ENCODE results near the gene CARS2. TPM values are rescaled to one million over a fixed set of nuclear protein-coding genes. Genes with fewer than 3 reads are reported as not detected.
"Not testable (repeated sequence)": the region's sequence is repeated elsewhere in the genome, so short reads cannot be mapped to it uniquely, and the experiment has no call there.

The CARS2 gene
- total RNA-seq, 8 experiments from 2014 or later: 35.6 to 64.2 (median 55.0) TPM

DNA sequence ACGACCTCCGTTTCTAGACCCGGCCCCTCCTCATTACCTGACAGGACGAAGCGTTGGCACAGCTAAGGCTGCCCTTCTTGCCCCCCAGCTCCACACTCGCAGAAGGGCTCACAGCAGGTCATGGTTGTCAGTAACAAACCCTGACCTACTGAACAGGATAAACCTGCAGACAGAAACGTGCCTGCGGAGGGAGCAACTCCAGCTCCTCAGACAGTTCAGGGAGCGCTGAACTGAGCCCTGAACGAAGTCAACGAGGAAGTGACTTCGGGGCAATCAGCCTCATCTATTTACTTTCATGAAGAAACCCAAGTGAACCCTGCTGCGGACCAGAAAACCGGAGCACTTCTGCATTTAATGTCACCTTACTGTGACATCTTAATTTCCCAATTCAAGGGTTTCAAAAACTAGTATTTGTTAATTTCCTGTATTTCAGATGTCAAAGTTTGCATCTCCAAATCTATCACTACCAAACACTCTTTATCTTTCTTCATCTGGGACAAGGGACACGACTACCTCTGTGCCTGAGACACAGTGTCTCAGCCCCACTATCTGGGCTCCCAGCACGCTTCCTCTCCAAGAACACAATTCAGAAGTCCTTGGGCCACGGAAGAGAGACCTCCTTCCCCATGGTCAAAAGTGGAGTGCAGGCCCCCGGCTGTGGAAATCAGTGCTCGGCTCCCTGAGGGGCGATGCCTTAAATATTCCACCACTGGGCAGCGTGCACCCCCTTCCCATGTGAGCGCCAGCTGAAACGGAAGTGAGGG is 40.2 kb downstream of the CARS2 start:
- no peak for ATAC-seq (replicated peaks in 6 of 8)
- in situ Hi-C loops (cut with MboI; ENCODE audit: low pct_unique_long_range_greater_than_20kb in 2 of 9, low sequenced_read_pairs in 9 of 9, unreplicated experiment in 9 of 9): no loop called here

DNA sequence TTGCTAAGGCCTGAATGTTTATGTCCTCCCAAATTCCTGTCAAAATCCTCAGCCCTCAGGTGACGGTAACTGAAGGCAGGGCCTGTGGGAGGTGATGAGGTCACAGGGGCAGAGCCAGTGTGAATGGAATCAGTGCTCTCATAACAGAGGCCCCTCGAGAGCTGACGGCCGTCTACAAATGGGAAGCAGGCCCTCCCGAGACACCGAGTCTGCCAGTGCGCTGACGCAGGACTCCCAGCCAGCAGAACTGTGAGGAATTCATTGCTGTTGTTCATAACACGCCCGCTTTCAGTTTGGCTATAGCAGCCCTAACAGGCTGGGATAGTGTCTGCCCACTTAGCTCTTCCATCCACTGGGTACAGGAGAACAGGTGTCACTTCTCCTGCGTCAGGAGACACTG is 41.2 kb downstream of the CARS2 start:
- in situ Hi-C loops (cut with MboI; ENCODE audit: low pct_unique_long_range_greater_than_20kb in 2 of 9, low sequenced_read_pairs in 9 of 9, unreplicated experiment in 9 of 9): no loop called here
- no peak for ATAC-seq (replicated peaks in 6 of 8)
- Histone ChIP-seq H3K27ac (no peak overlapping the region), H3K4me1 (replicated peaks in 1 of 2) (no peaks in the 10 kb centered on the region), H3K4me3 (no peak overlapping the region)
- 66 to 100% (median 100%) methylated on average over 1 to 9 of the region's 11 CpGs; no CpG with 5 or more reads in 3 of the 10 experiments for WGBS, 10 experiments

More for the DNA sequence above, 40.2 kb downstream of the CARS2 start:
- WGBS, 10 experiments: 93 to 100% (median 98%) methylated on average over 1 to 17 of the region's 23 CpGs
- Histone ChIP-seq H3K4me3 (no peak overlapping the region), H3K27ac (no peak overlapping the region), H3K4me1 (replicated peaks in 1 of 2) (no peaks in the 10 kb centered on the region)

DNA sequence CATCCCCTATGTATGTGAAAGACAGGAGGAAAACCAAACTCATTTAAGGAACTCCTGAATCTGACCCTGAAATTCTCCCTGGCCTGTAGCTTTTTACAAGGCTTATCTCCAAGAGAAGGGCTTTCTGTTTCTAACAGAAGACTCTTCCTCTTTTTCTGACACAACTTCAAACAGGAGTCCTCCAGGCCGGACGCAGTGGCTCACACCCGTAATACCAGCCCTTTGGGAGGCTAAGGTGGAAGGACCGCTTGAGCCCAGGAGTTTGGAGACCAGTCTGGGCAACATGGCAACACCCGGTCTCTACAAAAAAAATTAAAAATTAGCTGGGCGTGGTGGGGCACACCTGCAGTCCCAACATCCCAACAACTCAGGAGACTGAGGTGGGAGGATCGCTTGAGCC is 41.9 kb downstream of the CARS2 start:
- in situ Hi-C loops (cut with MboI; ENCODE audit: low pct_unique_long_range_greater_than_20kb in 2 of 9, low sequenced_read_pairs in 9 of 9, unreplicated experiment in 9 of 9): no loop called here
- no peak for ATAC-seq (replicated peaks in 6 of 8)
- no peak overlapping the region for H3K4me3 ChIP-seq
- WGBS, 10 experiments: 80 to 100% (median 100%) methylated on average over 1 to 5 of the region's 7 CpGs; no CpG with 5 or more reads in 3 of the 10 experiments
- no peak overlapping the region for H3K27ac ChIP-seq
- no peaks in the 10 kb centered on the region for H3K4me1 ChIP-seq (replicated peaks in 1 of 2)

DNA sequence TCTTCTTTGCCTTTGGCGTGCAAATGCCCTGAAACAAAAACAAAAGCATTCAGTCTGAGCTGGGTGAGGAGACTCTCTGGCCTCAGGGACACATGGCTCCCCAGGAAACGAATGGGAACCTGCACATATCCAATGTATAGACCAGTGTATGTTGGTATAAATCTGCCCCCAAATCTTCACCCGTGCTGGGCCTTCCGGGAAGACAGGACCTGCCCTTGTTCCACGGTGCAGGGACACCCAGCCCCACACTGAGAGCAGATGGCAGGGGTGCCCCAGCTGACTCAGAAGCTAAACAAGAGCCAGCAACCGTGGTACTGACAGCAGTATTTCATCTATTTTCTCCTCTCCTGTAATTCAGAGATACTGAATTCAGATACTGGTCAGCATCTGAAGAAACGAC is 42.4 kb downstream of the CARS2 start:
- ATAC-seq (replicated peaks in 6 of 8): no peak
- no peak overlapping the region for H3K4me3 ChIP-seq
- in situ Hi-C loops (cut with MboI; ENCODE audit: low pct_unique_long_range_greater_than_20kb in 2 of 9, low sequenced_read_pairs in 9 of 9, unreplicated experiment in 9 of 9): no loop called here
- WGBS, 10 experiments: 51 to 100% (median 93%) methylated on average over 1 to 6 of the region's 7 CpGs; no CpG with 5 or more reads in 1 of the 10 experiments
- no peaks in the 10 kb centered on the region for H3K4me1 ChIP-seq (replicated peaks in 1 of 2)
- no peak overlapping the region for H3K27ac ChIP-seq

DNA sequence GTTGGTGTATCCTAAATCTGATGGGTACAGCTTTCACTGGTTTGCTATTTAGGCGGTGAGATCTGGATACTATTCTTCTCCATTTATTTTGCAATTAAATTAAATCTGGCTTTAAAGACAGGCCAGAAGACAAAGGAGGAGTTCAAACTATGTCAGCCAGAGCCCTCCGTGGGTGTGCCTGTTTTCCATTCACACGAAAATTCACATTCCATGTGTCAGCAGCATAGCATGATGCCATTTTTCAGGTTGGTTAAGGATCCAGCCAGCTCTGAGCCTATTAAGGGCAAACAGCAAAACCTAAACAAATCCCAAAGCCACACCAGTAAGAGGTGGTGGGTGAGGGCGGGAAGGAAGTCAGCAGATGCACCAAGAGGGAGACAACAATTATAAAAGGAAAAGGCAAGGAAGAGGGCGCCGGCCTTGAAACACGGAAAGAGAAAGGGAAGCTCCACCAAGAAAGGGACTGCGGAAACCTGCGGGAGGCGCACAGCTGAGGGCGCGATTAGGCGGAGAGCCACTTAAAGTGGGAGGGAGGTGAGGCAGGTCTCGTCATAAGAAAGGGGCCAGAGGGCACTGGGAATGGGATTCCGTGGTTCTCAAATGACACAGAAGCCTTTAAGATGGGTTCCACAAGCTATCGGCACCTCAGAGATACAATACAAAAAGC is 43.0 kb downstream of the CARS2 start:
- Histone ChIP-seq H3K4me1 (replicated peaks in 1 of 2) (no peaks in the 10 kb centered on the region), H3K4me3 (no peak overlapping the region), H3K27ac (no peak overlapping the region)
- in situ Hi-C loops (cut with MboI; ENCODE audit: low pct_unique_long_range_greater_than_20kb in 2 of 9, low sequenced_read_pairs in 9 of 9, unreplicated experiment in 9 of 9): no loop called here
- 50 to 100% (median 91%) methylated on average over 2 to 15 of the region's 16 CpGs for WGBS, 10 experiments
- ATAC-seq (replicated peaks in 6 of 8): peak in 1 of 8 experiments; percentile 100

DNA sequence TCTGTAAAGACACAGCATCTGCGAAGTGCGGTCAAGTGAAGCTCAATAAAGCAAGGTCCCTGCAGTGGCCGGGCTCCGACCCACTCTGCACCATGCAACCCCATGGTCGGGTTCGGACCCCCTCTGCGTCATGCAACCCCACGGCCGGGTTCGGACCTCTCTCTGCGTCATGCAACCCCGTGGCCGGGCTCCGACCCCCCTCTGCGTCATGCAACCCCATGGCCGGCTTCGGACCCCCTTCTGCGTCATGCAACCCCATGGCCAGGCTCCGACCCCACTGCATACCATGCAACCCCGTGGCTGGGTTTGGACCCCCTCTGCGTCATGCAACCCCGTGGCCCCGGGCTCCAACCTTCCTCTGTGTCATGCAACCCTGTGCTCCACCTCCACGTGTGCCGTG is 43.8 kb downstream of the CARS2 start:
- in situ Hi-C loops (cut with MboI; ENCODE audit: low pct_unique_long_range_greater_than_20kb in 2 of 9, low sequenced_read_pairs in 9 of 9, unreplicated experiment in 9 of 9): no loop called here
- WGBS, 10 experiments: 65 to 100% (median 89%) methylated on average over 2 to 13 of the region's 25 CpGs; no CpG with 5 or more reads in 4 of the 10 experiments

DNA sequence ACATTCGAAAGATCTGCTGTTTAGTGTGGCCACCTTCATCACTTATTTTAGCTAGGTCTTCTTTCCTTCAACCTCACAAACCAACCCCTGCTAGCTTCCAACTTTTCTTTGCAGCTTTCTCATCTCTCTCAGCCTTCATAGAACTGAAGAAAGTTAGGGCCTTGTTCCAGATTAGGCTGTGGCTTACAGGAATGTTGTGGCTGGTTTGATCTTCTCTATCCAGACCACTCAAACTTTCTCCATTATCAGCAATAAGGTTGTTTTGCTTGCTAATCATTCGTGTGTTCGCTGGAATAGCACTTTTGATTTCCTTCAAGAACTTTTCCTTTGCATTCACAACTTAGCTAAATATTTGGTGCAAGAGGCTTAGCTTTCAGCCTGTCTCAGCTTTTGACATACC is 44.7 kb downstream of the CARS2 start:
- in situ Hi-C loops (cut with MboI; ENCODE audit: low pct_unique_long_range_greater_than_20kb in 2 of 9, low sequenced_read_pairs in 9 of 9, unreplicated experiment in 9 of 9): no loop called here
- 67 to 100% (median 100%) methylated on average over 1 to 3 of the region's 3 CpGs; no CpG with 5 or more reads in 1 of the 10 experiments for WGBS, 10 experiments
- ATAC-seq (replicated peaks in 6 of 8): no peak
- Histone ChIP-seq H3K4me1 (replicated peaks in 1 of 2) (no peaks in the 10 kb centered on the region), H3K27ac (no peak overlapping the region), H3K4me3 (no peak overlapping the region)

More for the DNA sequence above, 43.8 kb downstream of the CARS2 start:
- H3K4me1 ChIP-seq (replicated peaks in 1 of 2): no peaks in the 10 kb centered on the region
- H3K27ac ChIP-seq: no peak overlapping the region
- no peak overlapping the region for H3K4me3 ChIP-seq
- ATAC-seq (replicated peaks in 6 of 8): no peak

DNA sequence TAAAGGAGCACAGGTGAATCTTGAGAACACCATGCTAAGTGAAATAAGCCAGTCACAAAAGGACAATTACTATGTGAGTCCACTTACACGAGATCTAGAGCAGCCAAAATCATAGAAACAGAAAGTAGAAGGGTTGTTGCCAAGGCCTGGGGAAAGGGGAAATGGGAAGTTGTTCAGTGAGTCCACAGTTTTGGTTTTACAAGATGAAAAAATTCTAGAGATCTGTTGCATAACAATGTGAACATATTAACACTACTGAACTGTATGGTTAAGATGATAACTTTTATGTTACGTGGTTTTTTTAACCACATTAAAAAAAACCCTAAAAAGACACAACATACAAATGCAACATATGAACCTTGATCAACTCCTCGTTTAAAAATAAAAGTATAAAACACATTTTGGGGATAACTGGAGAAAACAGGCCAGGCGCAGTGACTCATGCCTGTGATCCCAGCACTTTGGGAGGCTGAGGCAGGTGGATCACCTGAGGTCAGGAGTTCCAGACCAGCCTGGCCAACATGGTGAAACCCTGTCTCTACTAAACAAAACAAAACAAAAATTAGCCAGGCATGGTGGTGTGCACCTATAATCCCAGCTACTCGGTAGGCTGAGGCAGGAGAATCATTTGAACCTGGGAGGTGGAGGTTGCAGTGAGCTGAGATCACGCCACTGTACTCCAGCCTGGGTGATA is 47.6 kb downstream of the CARS2 start:
- 55 to 100% (median 80%) methylated on average over 1 to 6 of the region's 6 CpGs for WGBS, 10 experiments
- H3K4me1 ChIP-seq (replicated peaks in 1 of 2); in situ Hi-C loops (cut with MboI; ENCODE audit: low pct_unique_long_range_greater_than_20kb in 2 of 9, low sequenced_read_pairs in 9 of 9, unreplicated experiment in 9 of 9); H3K4me3 ChIP-seq; H3K27ac ChIP-seq; ATAC-seq (replicated peaks in 6 of 8): not testable (repeated sequence)

DNA sequence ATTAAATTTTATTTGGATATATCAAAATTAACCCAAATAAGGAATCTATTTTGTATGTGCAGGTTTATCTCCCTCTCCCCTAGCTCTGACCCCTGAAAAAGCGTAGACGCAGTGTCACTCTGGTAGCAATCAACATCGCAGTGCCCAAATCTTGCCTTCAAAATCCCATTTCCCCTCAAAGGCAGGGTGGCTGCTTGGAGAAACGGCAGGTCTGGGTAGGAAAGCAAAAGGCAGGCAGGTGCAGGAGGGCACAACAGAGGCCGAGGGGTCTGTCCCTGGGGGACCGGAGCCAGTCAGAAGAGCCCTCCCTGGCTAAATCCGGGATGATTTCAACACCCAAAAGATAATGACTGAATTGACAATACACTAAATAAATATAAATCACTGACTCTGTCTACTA is 48.7 kb downstream of the CARS2 start:
- Histone ChIP-seq H3K27ac (no peak overlapping the region), H3K4me1 (replicated peaks in 1 of 2) (no peaks in the 10 kb centered on the region), H3K4me3 (no peak overlapping the region)
- WGBS, 10 experiments: 92 to 100% (median 100%) methylated on average over 2 to 7 of the region's 7 CpGs; no CpG with 5 or more reads in 2 of the 10 experiments
- in situ Hi-C loops (cut with MboI; ENCODE audit: low pct_unique_long_range_greater_than_20kb in 2 of 9, low sequenced_read_pairs in 9 of 9, unreplicated experiment in 9 of 9): no loop called here
- ATAC-seq (replicated peaks in 6 of 8): no peak

DNA sequence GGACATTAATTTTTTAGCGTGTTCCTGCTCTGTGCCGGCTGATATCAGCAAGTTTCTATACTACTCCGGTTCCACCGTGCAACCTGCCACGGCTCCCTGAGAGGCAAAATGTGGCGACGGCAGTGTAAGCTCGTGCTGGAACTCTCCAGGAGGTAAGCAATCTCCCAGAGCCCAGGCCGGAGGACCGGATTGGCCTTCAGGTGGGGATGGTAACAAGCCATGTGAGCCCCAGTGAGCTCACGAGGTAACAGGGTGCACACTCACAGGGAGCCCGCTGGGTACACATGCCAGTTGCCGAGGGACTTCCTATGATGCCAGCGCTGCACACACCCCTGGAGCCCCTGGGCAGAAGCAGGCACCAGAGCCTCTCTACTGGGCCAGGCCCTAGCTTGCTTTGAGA is 52.1 kb downstream of the CARS2 start:
- Histone ChIP-seq H3K4me1 (replicated peaks in 1 of 2) (no peaks in the 10 kb centered on the region), H3K4me3 (no peak overlapping the region), H3K27ac (no peak overlapping the region)
- in situ Hi-C loops (cut with MboI; ENCODE audit: low pct_unique_long_range_greater_than_20kb in 2 of 9, low sequenced_read_pairs in 9 of 9, unreplicated experiment in 9 of 9): no loop called here
- WGBS, 10 experiments: 76 to 99% (median 93%) methylated on average over 2 to 10 of the region's 14 CpGs; no CpG with 5 or more reads in 5 of the 10 experiments
- ATAC-seq (replicated peaks in 6 of 8): no peak

DNA sequence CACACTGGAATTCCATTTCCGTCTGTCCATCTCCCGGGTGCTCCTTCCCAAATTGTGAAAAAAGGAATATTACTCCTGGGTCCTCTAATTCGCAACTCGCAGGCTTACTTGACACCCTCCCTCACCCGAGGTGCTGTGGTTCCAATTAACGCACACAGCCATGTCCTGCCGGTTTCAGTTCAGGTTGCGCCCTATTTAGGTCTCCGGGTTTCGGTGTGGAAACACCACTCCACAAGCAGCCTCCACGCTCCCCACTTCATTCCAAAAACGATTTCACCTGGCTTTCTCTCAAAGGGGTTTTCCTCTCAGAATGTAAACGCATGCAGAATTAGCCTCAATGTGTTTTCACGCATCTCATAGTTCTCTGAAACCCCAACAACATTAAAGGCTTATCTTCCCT is 52.6 kb downstream of the CARS2 start:
- no peaks in the 10 kb centered on the region for H3K4me1 ChIP-seq (replicated peaks in 1 of 2)
- no peak overlapping the region for H3K27ac ChIP-seq
- WGBS, 10 experiments: 76 to 100% (median 92%) methylated on average over 1 to 13 of the region's 14 CpGs; no CpG with 5 or more reads in 2 of the 10 experiments
- no peak for ATAC-seq (replicated peaks in 6 of 8)
- no peak overlapping the region for H3K4me3 ChIP-seq
- in situ Hi-C loops (cut with MboI; ENCODE audit: low pct_unique_long_range_greater_than_20kb in 2 of 9, low sequenced_read_pairs in 9 of 9, unreplicated experiment in 9 of 9): no loop called here

DNA sequence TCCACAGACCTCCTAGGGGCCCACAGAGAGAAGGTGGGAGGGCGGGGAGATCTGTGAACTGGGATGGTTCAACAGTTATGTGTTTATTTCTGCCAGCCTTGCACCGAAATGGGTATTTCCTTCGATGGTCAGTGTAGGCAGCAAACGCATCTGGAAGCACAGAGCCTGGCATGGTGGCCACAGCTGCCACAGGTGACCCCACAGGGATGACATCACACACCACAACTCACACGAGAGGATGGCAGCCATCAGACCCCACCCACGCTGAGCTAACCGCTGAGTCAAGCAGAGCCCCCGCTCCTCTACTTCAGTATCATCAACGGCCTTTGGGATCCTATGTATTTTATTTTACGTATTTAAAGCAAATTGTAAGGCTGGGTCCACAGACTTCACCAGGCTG is 53.2 kb downstream of the CARS2 start:
- Histone ChIP-seq H3K4me3 (no peak overlapping the region), H3K27ac (no peak overlapping the region), H3K4me1 (replicated peaks in 1 of 2) (no peaks in the 10 kb centered on the region)
- in situ Hi-C loops (cut with MboI; ENCODE audit: low pct_unique_long_range_greater_than_20kb in 2 of 9, low sequenced_read_pairs in 9 of 9, unreplicated experiment in 9 of 9): no loop called here
- ATAC-seq (replicated peaks in 6 of 8): peak in 4 of 8 experiments; percentile 32 to 76 (median 50)
- WGBS, 10 experiments: 33 to 100% (median 83%) methylated on average over 1 to 4 of the region's 10 CpGs; no CpG with 5 or more reads in 5 of the 10 experiments

DNA sequence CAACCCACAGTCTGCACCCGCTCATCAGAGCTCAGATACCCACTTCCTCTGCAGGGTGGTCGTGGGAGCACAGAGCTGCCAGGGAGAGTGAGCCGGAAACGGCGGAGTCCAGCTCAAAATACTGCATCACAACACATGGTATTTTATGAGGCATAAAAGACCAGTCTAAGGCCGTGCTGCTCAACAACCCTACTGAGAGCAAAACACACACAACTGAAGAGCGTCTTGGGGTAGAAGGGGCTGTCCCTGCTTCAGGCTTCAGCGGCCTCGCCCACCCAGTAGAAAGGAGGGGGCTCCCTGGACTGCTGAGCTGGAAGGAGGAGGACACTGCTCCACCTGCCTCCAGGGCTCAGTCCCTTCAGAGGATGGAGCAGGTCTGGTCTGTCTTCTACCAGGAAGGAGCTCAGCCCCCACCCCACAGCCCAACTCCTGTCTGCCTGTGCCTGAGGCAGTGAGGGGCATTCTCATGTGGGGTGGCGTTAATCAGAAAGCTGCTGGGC is 53.6 kb downstream of the CARS2 start:
- ATAC-seq (replicated peaks in 6 of 8): peak in 1 of 8 experiments; percentile 8
- Histone ChIP-seq H3K4me3 (no peak overlapping the region), H3K27ac (no peak overlapping the region), H3K4me1 (replicated peaks in 1 of 2) (no peaks in the 10 kb centered on the region)
- in situ Hi-C loops (cut with MboI; ENCODE audit: low pct_unique_long_range_greater_than_20kb in 2 of 9, low sequenced_read_pairs in 9 of 9, unreplicated experiment in 9 of 9): no loop called here
- WGBS, 10 experiments: 80 to 88% (median 82%) methylated on average over 2 to 4 of the region's 10 CpGs; no CpG with 5 or more reads in 5 of the 10 experiments

Data from motor neuron (in vitro differentiated cells).